Testis (tissue), 2 donors: Measurements from ENCODE around the gene PDE1A.
"Not testable (repeated sequence)": the region's sequence is repeated elsewhere in the genome, so short reads cannot be mapped to it uniquely, and the experiment has no call there.

ENCODE experiments used
- CTCF ChIP-seq, 3 experiments: fragments of 450-650 bp in 2 of 3; fragments of 200-600 bp in 1 of 3; sonication (generic) in 1 of 3; IDR thresholded peaks; one replicate each; pipeline ENCODE4 v1.5.1; 2016 to 2019; ENCODE audit warnings: antibody characterized with exemption in 3 of 3, mild to moderate bottlenecking in 2 of 3, moderate library complexity in 1 of 3
- POLR2A ChIP-seq: fragments of 450-650 bp; IDR thresholded peaks from one replicate; pipeline ENCODE4 v1.6.1; 2017; ENCODE audit warnings: antibody characterized with exemption, mild to moderate bottlenecking, moderate library complexity

DNA sequence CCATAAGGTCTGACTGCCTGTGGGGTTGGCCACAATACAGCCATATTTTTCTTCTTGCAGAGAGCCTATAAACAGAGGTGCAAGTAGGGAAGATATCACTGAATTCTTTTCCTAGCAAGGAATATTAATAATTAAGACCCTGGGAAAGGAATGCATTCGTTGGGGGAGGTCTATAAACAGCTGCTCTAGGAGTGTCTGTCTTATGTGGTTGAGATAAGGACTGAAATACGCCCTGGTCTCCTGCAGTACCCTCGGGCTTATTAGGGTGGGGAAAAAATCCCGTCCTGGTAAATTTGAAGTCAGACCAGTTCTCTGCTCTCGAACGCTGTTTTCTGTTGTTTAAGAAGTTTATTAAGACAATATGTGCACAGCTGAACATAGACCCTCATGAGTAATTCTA is 150.2 kb downstream of the PDE1A start:
- TF ChIP-seq CTCF (IDR thresholded peaks at IDR 0.05); POLR2A: not testable (repeated sequence)
